Measurements from ENCODE around the gene NR2C2.

Gene NR2C2

DNA sequence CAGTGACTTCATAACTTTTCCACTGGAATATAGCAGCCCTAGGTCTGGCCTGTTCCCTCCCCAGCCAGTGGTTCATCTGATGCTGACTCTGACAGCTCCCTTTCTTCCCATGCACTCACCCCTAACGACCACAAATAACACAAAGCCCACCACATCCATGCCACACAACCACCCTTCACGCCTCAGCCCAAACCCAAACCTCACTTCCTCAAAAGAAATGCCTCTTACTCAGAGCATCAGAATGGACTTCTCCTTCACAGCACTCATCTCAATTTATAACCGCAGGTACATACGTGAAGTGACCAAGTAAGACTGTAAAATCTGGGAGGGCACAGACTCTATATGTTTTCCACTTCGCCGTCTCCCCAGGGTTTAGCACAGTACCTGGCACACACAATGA is 150.5 kb downstream of the NR2C2 start:
- H3K4me3 ChIP-seq (ENCODE audit: low read depth, low read length) = peak overlapping the region; percentile 99
- in situ Hi-C loops (cut with HindIII; ENCODE audit: low sequenced_read_pairs) = no loop called here
- TF ChIP-seq, protein P1, sequence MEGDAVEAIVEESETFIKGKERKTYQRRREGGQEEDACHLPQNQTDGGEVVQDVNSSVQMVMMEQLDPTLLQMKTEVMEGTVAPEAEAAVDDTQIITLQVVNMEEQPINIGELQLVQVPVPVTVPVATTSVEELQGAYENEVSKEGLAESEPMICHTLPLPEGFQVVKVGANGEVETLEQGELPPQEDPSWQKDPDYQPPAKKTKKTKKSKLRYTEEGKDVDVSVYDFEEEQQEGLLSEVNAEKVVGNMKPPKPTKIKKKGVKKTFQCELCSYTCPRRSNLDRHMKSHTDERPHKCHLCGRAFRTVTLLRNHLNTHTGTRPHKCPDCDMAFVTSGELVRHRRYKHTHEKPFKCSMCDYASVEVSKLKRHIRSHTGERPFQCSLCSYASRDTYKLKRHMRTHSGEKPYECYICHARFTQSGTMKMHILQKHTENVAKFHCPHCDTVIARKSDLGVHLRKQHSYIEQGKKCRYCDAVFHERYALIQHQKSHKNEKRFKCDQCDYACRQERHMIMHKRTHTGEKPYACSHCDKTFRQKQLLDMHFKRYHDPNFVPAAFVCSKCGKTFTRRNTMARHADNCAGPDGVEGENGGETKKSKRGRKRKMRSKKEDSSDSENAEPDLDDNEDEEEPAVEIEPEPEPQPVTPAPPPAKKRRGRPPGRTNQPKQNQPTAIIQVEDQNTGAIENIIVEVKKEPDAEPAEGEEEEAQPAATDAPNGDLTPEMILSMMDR (IDR thresholded peaks at IDR 0.05; ENCODE audit: low read depth, low read length) = no peak
- peak; percentile 4 for DNase-seq (ENCODE audit: low read depth, low spot score)
